Embryonic facial prominence (tissue), 1 donor: ENCODE measurements around the gene GCN1.
A peak's percentile ranks its signal among the peaks of the same experiment; 100 is the strongest.
"Not testable (repeated sequence)": the region's sequence is repeated elsewhere in the genome, so short reads cannot be mapped to it uniquely, and the experiment has no call there.

ENCODE experiments used
- DNase-seq: peaks from one replicate; pipeline ENCODE4 v3.0.0-alpha.2; 2016; ENCODE audit errors: extremely low spot score

The GCN1 gene

GRCh38 chr12:120194534-120195395 lies at the start of gene GCN1:
TSS of gene GCN1 (minus strand) at chr12:120194715. CDS start at chr12:120194697, 18 bp downstream.
- peak; percentile 10 for DNase-seq

GRCh38 chr12:120242971-120243699 lies 48.6 kb upstream of the GCN1 start:
- no peak for DNase-seq

GRCh38 chr12:120242275-120242799 lies 47.8 kb upstream of the GCN1 start:
- no peak for DNase-seq

GRCh38 chr12:120241561-120242274 lies 47.2 kb upstream of the GCN1 start:
- DNase-seq: no peak

- no peak for DNase-seq
Measured at GRCh38 chr12:120240495-120240833, 45.9 kb upstream of the GCN1 start.

- no peak for DNase-seq
Measured at GRCh38 chr12:120239776-120240494, 45.4 kb upstream of the GCN1 start.

GRCh38 chr12:120238839-120239445 lies 44.4 kb upstream of the GCN1 start:
- DNase-seq: no peak

GRCh38 chr12:120238217-120238616 lies 43.7 kb upstream of the GCN1 start:
- no peak for DNase-seq

- no peak for DNase-seq
Measured at GRCh38 chr12:120237360-120238171, 43.1 kb upstream of the GCN1 start.

- DNase-seq: not testable (repeated sequence)
Measured at GRCh38 chr12:120236809-120237208, 42.3 kb upstream of the GCN1 start.

GRCh38 chr12:120235369-120236323 lies 41.1 kb upstream of the GCN1 start:
- DNase-seq: no peak

- DNase-seq: no peak
Measured at GRCh38 chr12:120234643-120235368, 40.3 kb upstream of the GCN1 start.

GRCh38 chr12:120231316-120232011 lies 36.9 kb upstream of the GCN1 start:
- DNase-seq: no peak

- no peak for DNase-seq
Measured at GRCh38 chr12:120230974-120231315, 36.4 kb upstream of the GCN1 start.

- peak; percentile 71 for DNase-seq
Measured at GRCh38 chr12:120230326-120230973, 35.9 kb upstream of the GCN1 start.

GRCh38 chr12:120229487-120230325 lies 35.2 kb upstream of the GCN1 start:
- DNase-seq: no peak
